ENCODE results near the gene P2RY8.
"Not testable (repeated sequence)": the region's sequence is repeated elsewhere in the genome, so short reads cannot be mapped to it uniquely, and the experiment has no call there.

P2RY8 gene

GRCh38 chrX:1537031-1537715, at the start of gene P2RY8:
P2RY8 (minus strand) TSS chrX:1537185; CDS start chrX:1466558, 70,627 bp downstream.
- DNase-seq = peak; percentile 58 to 94 (median 74)

- DNase-seq = no peak
Observed at GRCh38 chrX:1584237-1585011, 47.4 kb upstream of the P2RY8 start.

GRCh38 chrX:1582686-1583437, 45.9 kb upstream of the P2RY8 start:
- no peak for DNase-seq

- peak; percentile 25 to 73 (median 52) for DNase-seq
Observed at GRCh38 chrX:1581132-1581531, 44.1 kb upstream of the P2RY8 start.

- DNase-seq = no peak
Observed at GRCh38 chrX:1578511-1579173, 41.7 kb upstream of the P2RY8 start.

GRCh38 chrX:1577845-1578244, 40.9 kb upstream of the P2RY8 start:
- no peak for DNase-seq

- DNase-seq = peak in 2 of 6 experiments; percentile 29 to 37
Observed at GRCh38 chrX:1576201-1576992, 39.4 kb upstream of the P2RY8 start.

GRCh38 chrX:1574181-1574580, 37.2 kb upstream of the P2RY8 start:
- DNase-seq = not testable (repeated sequence)

GRCh38 chrX:1564750-1565683, 28.0 kb upstream of the P2RY8 start:
- no peak for DNase-seq

- DNase-seq = not testable (repeated sequence)
Observed at GRCh38 chrX:1564077-1564476, 27.1 kb upstream of the P2RY8 start.

- DNase-seq = no peak
Observed at GRCh38 chrX:1561164-1561563, 24.2 kb upstream of the P2RY8 start.

- DNase-seq = no peak
Observed at GRCh38 chrX:1558761-1559468, 21.9 kb upstream of the P2RY8 start.

GRCh38 chrX:1557442-1557841, 20.5 kb upstream of the P2RY8 start:
- DNase-seq = not testable (repeated sequence)

- DNase-seq = no peak
Observed at GRCh38 chrX:1555370-1555769, 18.4 kb upstream of the P2RY8 start.

GRCh38 chrX:1554469-1555210, 17.7 kb upstream of the P2RY8 start:
- peak; percentile 19 to 87 (median 68) for DNase-seq

GRCh38 chrX:1551959-1552546, 15.1 kb upstream of the P2RY8 start:
- DNase-seq = no peak

- DNase-seq = no peak
Observed at GRCh38 chrX:1546691-1547251, 9.8 kb upstream of the P2RY8 start.

- DNase-seq = no peak
Observed at GRCh38 chrX:1545776-1546408, 8.9 kb upstream of the P2RY8 start.

Measured in stimulated activated naive CD4-positive, alpha-beta T cell (primary cell).